Activated CD4-positive, CD25-positive, alpha-beta regulatory T cell treated with anti-CD3 and anti-CD28 coated beads, Interleukin-2, amount 50 U/mL, for 72 hours (primary cell): ENCODE data around the gene OPA3.
A peak's percentile ranks its signal among the peaks of the same experiment; 100 is the strongest.

ENCODE experiments used
- DNase-seq: peaks from one replicate; pipeline ENCODE4 v3.0.0; 2021

Gene OPA3

GRCh38 chr19:45500918-45501729 lies 83.5 kb downstream of the OPA3 start:
- DNase-seq, result no peak

- DNase-seq, result peak; percentile 57
Observed at GRCh38 chr19:45499196-45500180, 85.1 kb downstream of the OPA3 start.

- peak; percentile 58 for DNase-seq
Observed at GRCh38 chr19:45498411-45499195, 86.0 kb downstream of the OPA3 start, which contains the start of gene PPM1N. Gene PPM1N (plus strand): TSS chr19:45498443. CDS start chr19:45498473, 30 bp downstream.

- DNase-seq, result no peak
Observed at GRCh38 chr19:45497791-45498190, 86.8 kb downstream of the OPA3 start.

- peak; percentile 61 for DNase-seq
Observed at GRCh38 chr19:45496349-45496953, 88.2 kb downstream of the OPA3 start.

- no peak for DNase-seq
Observed at GRCh38 chr19:45495178-45495577, 89.4 kb downstream of the OPA3 start.

GRCh38 chr19:45494261-45494916 lies 90.2 kb downstream of the OPA3 start:
- no peak for DNase-seq

GRCh38 chr19:45492627-45493470 lies 91.8 kb downstream of the OPA3 start:
- DNase-seq, result no peak

GRCh38 chr19:45492137-45492626 lies 92.4 kb downstream of the OPA3 start:
- no peak for DNase-seq

GRCh38 chr19:45489216-45489855 lies 95.3 kb downstream of the OPA3 start:
- no peak for DNase-seq

- no peak for DNase-seq
Observed at GRCh38 chr19:45488708-45489107, 95.9 kb downstream of the OPA3 start.

- DNase-seq, result peak; percentile 98
Observed at GRCh38 chr19:45485305-45486077, 99.1 kb downstream of the OPA3 start.

- DNase-seq, result no peak
Observed at GRCh38 chr19:45484273-45484945, 100.2 kb downstream of the OPA3 start.

- no peak for DNase-seq
Observed at GRCh38 chr19:45483033-45483432, 101.6 kb downstream of the OPA3 start.

- peak; percentile 94 for DNase-seq
Observed at GRCh38 chr19:45478454-45479238, 106.0 kb downstream of the OPA3 start.

GRCh38 chr19:45477713-45478453 lies 106.7 kb downstream of the OPA3 start:
- no peak for DNase-seq
